GM23248 (cell line): ENCODE results near the gene SMIM35. TPM values are rescaled to one million over a fixed set of nuclear protein-coding genes. Genes with fewer than 3 reads are reported as not detected.

Source experiments
- DNase-seq: peaks from one replicate; pipeline ENCODE4 v3.0.0-alpha.2; 2015
- H2AFZ ChIP-seq: fragments of 200-600 bp; sonication (generic); 2 replicates; pipeline ENCODE4 v1.6.1; 2016; ENCODE audit warnings: antibody characterized with exemption
- H3F3A ChIP-seq: fragments of 200-600 bp; sonication (generic); 2 replicates; pipeline ENCODE4 v1.6.1; 2016; ENCODE audit warnings: mild to moderate bottlenecking, antibody characterized with exemption, mixed run types; ENCODE audit not compliant: insufficient read depth
- H3K27ac ChIP-seq: fragments of 200-600 bp; sonication (generic); 2 replicates; pipeline ENCODE4 v1.5.1; 2016; ENCODE audit warnings: mild to moderate bottlenecking
- H3K27me3 ChIP-seq: fragments of 200-600 bp; sonication (generic); replicated peaks from 2 replicates; pipeline ENCODE4 v1.6.1; 2016; ENCODE audit warnings: mild to moderate bottlenecking; ENCODE audit not compliant: insufficient read depth
- H3K36me3 ChIP-seq: fragments of 200-600 bp; sonication (generic); 2 replicates; pipeline ENCODE4 v1.6.1; 2016; ENCODE audit warnings: low read depth, mild to moderate bottlenecking
- H3K4me1 ChIP-seq: fragments of 200-600 bp; sonication (generic); 2 replicates; pipeline ENCODE4 v1.6.1; 2016; ENCODE audit warnings: mild to moderate bottlenecking; ENCODE audit not compliant: insufficient read depth
- H3K4me2 ChIP-seq: fragments of 200-600 bp; sonication (generic); one replicate; pipeline ENCODE4 v1.6.1; 2016; ENCODE audit warnings: mild to moderate bottlenecking; ENCODE audit not compliant: unreplicated experiment
- H3K4me3 ChIP-seq: fragments of 200-600 bp; sonication (generic); 2 replicates; pipeline ENCODE4 v1.5.1; 2016; ENCODE audit warnings: mild to moderate bottlenecking
- H3K79me2 ChIP-seq: fragments of 200-600 bp; sonication (generic); 2 replicates; pipeline ENCODE4 v1.6.1; 2016; ENCODE audit warnings: mild to moderate bottlenecking; ENCODE audit not compliant: insufficient read depth
- H3K9ac ChIP-seq: fragments of 200-600 bp; sonication (generic); 2 replicates; pipeline ENCODE4 v1.6.1; 2016; ENCODE audit warnings: mild to moderate bottlenecking
- H3K9me2 ChIP-seq: fragments of 200-600 bp; sonication (generic); 2 replicates; pipeline ENCODE4 v1.6.1; 2016; ENCODE audit warnings: mixed run types, mild to moderate bottlenecking, moderate library complexity; ENCODE audit not compliant: insufficient read depth
- H3K9me3 ChIP-seq: fragments of 200-600 bp; sonication (generic); one replicate; pipeline ENCODE4 v1.6.1; 2017; ENCODE audit warnings: low read depth
- H4K20me1 ChIP-seq: fragments of 200-600 bp; sonication (generic); 2 replicates; pipeline ENCODE4 v1.6.0; 2016; ENCODE audit not compliant: insufficient read depth
- EZH2 ChIP-seq: fragments of 200-600 bp; sonication (generic); IDR thresholded peaks from 2 replicates; pipeline ENCODE4 v1.6.1; 2018; ENCODE audit warnings: antibody characterized with exemption, mild to moderate bottlenecking; ENCODE audit not compliant: insufficient read depth, poor library complexity, severe bottlenecking
- EZH2phosphoT487 ChIP-seq: fragments of 200-600 bp; sonication (generic); IDR thresholded peaks from 2 replicates; pipeline ENCODE4 v1.6.1; 2018; ENCODE audit warnings: antibody characterized with exemption, moderate library complexity, mild to moderate bottlenecking, low read depth; ENCODE audit not compliant: insufficient read depth
- WGBS, 2 experiments: methylation state at CpG; one replicate each; pipeline ENCODE4 v1.1.6; 2015 to 2017; ENCODE audit warnings: low lambda C conversion rate in 2 of 2, low coverage in 1 of 2; ENCODE audit errors: missing lambda C conversion rate in 2 of 2; 5-methylcytosine and 5-hydroxymethylcytosine counted together
- in situ Hi-C: fragments of 300-500 bp; cut with MboI; formaldehyde crosslinking; loops from 2 replicates; pipeline ENCODE4 v1.15.0; 2020
- polyA plus RNA-seq: library from polyadenylated mRNA; unstranded; fragments of >200 nt; fragmentation: Nextera tagmentation; extraction: Ambion mirVana; gene quantifications from 2 replicates; pipeline ENCODE4 v1.2.1, GENCODE V29; 2016
- total RNA-seq: library from RNA; depleted of rRNA; stranded (reverse); fragments of >200 nt; shearing (Covaris generic); gene quantifications from 2 replicates; pipeline ENCODE4 v1.2.3, GENCODE V29; 2014

The SMIM35 gene
- total and polyA plus RNA-seq, 2 experiments from 2014 or later = not detected

DNA sequence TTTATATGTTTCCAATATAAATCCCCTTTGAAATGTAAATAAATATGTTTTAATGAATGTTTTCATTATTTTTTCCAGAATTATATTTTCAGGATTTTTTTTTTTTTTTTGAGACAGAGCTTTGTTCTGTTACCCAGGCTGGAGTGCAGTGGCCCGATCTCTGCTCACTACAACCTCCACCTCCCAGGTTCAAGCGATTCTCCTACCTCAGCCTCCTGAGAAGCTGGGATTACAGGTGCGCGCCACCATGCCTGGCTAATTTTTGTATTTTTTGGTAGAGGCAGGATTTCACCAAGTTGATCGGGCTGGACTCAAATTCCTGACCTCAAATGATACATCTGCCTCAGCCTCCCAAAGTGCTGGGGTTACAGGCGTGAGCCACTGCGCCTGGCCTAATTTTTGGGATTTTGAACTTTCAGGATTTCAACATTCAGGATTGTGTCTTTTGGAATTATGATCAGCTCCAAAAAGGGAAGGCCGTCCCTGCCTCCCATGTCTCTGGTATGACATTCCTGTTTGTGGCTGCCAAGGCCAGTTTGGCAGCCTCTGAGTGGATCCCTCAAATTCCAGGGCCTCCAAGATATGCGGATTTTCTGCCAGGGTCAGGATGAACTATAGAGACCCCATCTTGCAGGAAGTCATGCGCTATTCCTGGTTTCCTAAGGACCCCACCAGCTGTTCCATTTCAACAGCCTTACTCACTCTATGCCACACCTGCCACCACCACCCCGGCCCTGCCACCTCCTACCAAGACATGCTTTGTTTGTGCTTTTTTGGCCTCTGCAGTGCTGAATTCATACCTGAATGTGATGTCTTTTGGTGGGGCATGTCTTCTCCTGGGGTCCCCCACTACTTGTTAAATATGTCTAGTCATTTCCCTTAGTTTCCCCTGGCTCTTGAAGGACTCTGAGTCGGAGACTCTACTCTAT, 31.8 kb downstream of the SMIM35 start:
- no peak for DNase-seq

DNA sequence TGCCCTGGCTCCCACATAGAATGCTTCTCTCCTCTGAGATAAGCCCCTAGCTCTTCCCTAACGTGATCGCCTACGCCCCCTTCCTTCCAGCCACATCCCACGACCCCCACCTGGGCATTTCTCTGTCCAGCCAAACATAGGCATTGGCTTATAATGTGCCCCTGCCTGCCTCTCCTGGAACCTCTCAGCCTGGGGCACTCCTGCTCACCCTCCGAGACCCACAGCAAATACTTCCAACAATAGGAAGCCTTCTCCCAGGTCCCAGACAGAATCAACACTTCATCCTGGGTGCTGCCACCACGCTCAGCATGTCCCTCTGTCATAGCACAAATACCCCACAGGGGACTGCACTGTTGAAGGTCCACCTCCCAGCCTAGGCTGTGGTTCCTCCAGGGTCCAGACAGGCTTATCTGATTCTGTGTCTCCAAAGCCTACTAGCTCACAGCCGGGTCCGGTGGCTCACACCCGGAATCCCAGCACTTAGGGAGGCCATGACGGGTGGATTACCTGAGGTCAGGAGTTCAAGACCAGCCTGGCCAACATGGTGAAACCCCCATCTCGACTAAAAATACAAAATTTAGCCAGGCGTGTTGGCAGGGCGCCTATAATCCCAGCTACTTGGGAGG, 34.1 kb downstream of the SMIM35 start:
- Histone ChIP-seq H3K4me2 (no peak overlapping the region), H3K4me3 (no peak overlapping the region), H3K9ac (no peak overlapping the region), H3K9me2 (no peaks in the 10 kb centered on the region), H3K79me2 (no peaks in the 10 kb centered on the region), H3K27ac (no peak overlapping the region), H2AFZ (no peak overlapping the region), H3K4me1 (no peaks in the 10 kb centered on the region), H3F3A (no peaks in the 10 kb centered on the region), H3K36me3 (no peaks in the 10 kb centered on the region), H4K20me1 (no peaks in the 10 kb centered on the region), H3K27me3 (no peaks in the 10 kb centered on the region), H3K9me3 (no peaks in the 10 kb centered on the region)
- in situ Hi-C loops = loop anchor here (10.0 kb wide), 1 partner anchor 218 kb away; no protein-coding TSS in a partner anchor
- DNase-seq = no peak
- TF ChIP-seq EZH2phosphoT487 (no peak), EZH2 (no peak)
- 50 to 53% methylated on average over 13 of the region's 13 CpGs for WGBS, 2 experiments

More for the DNA sequence above, 31.8 kb downstream of the SMIM35 start:
- Histone ChIP-seq H3K9me2 (no peaks in the 10 kb centered on the region), H3K4me1 (no peaks in the 10 kb centered on the region), H3K36me3 (no peaks in the 10 kb centered on the region), H3K9ac (no peak overlapping the region), H3K4me3 (no peak overlapping the region), H3K4me2 (no peak overlapping the region), H3F3A (no peaks in the 10 kb centered on the region), H3K27me3 (peaks cover 4% of the 10 kb centered on the region; the same call in 1 of the 2 replicates), H2AFZ (no peak overlapping the region), H3K9me3 (no peaks in the 10 kb centered on the region), H3K27ac (no peak overlapping the region), H3K79me2 (no peaks in the 10 kb centered on the region), H4K20me1 (no peaks in the 10 kb centered on the region)
- TF ChIP-seq EZH2phosphoT487 (no peak), EZH2 (no peak)
- 51 to 60% methylated on average over 12 of the region's 12 CpGs for WGBS, 2 experiments
- in situ Hi-C loops = loop anchor here (10.0 kb wide), 1 partner anchor 220 kb away; no protein-coding TSS in a partner anchor

DNA sequence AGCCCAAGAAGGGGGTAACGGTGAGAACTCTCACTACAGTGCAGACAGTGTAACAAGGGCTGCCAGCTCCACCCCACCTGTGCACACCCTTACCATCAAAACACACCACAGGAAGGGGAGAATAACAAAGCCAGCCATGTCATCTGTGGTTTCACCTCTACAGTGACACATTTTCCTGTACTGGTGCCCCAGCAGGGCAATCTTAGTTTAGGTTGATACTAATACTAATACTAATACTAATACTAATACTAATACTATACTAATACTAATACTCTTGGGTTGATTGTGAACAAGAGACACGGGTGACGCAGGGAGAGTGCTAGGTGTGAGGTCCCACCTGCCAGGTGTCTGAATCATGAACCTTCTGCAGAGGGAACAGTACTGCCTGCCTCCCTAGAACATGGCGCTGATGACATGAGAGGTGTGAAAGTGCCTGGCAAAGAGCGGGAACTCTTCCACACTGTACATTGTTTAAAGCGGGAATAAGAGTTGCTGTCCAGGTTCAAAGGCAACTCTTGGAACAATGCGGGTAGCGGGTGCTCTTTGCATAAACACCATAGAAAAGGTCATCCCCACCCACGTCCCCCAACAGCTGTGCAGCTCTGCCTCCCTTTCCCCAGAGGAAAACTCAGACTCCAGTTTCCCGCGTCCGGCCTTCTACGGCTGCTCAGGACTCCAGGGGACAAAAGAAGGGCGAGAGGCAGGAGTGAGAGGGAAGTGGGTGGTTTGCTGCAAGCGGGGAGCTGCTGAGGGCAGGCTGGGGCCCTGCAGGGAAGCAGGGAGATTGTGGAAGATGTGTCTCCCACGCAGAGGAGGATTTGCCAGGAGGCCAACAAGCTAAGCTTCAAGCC, 34.9 kb downstream of the SMIM35 start:
- Histone ChIP-seq H3K36me3 (no peaks in the 10 kb centered on the region), H4K20me1 (no peaks in the 10 kb centered on the region), H2AFZ (no peak overlapping the region), H3K27me3 (peaks cover 6% of the 10 kb centered on the region; the same call in 1 of the 2 replicates), H3K4me2 (no peak overlapping the region), H3K9me3 (no peaks in the 10 kb centered on the region), H3K27ac (no peak overlapping the region), H3F3A (no peaks in the 10 kb centered on the region), H3K4me1 (no peaks in the 10 kb centered on the region), H3K79me2 (no peaks in the 10 kb centered on the region), H3K4me3 (no peak overlapping the region), H3K9me2 (no peaks in the 10 kb centered on the region), H3K9ac (no peak overlapping the region)
- TF ChIP-seq EZH2 = no peak
- no peak for TF ChIP-seq EZH2phosphoT487
- in situ Hi-C loops = loop anchor here (10.0 kb wide), 1 partner anchor 217 kb away; no protein-coding TSS in a partner anchor
- WGBS, 2 experiments = 60% methylated on average over 16 of the region's 16 CpGs
- no peak for DNase-seq

DNA sequence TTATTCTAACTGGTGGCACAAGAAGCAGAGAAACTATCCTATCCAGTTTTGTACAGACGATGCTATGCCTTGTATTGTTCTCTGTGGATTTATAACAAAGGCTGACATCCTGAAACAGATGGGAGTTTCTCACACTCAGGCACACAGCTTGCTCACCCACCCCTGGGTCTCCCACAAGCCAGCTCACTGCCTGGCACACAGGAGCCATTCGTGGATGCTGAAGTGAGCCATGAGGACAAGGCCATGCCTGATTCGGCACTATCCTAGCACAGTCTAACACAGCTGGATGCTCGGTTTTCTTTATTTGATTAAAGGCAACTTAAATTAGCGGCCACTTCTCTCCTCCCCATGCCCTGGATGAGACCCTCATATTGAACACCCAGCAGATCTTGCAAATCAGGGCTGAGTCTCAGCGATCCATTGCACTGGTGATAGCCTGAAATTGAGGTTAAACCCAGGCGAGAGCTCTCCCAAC, 35.6 kb downstream of the SMIM35 start:
- Histone ChIP-seq H3K4me1 (no peaks in the 10 kb centered on the region), H3K4me2 (no peak overlapping the region), H3K36me3 (no peaks in the 10 kb centered on the region), H3K27ac (no peak overlapping the region), H3K9me3 (no peaks in the 10 kb centered on the region), H3K9ac (no peak overlapping the region), H3K27me3 (peaks cover 12% of the 10 kb centered on the region), H3K79me2 (no peaks in the 10 kb centered on the region), H3K9me2 (no peaks in the 10 kb centered on the region), H3F3A (no peaks in the 10 kb centered on the region), H3K4me3 (no peak overlapping the region), H4K20me1 (no peaks in the 10 kb centered on the region), H2AFZ (no peak overlapping the region)
- DNase-seq = no peak
- in situ Hi-C loops = loop anchor here (10.0 kb wide), 1 partner anchor 216 kb away; no protein-coding TSS in a partner anchor
- TF ChIP-seq EZH2phosphoT487 = no peak
- no peak for TF ChIP-seq EZH2
- WGBS, 2 experiments = 33 to 43% methylated on average over 7 of the region's 7 CpGs
